IPS DF 4.7 (cell line): ENCODE results near the gene KSR1.
A peak's percentile ranks its signal among the peaks of the same experiment; 100 is the strongest.
"Not testable (repeated sequence)": the region's sequence is repeated elsewhere in the genome, so short reads cannot be mapped to it uniquely, and the experiment has no call there.

Experiments used
- DNase-seq: peaks from one replicate; pipeline ENCODE4 v3.0.0-alpha.2; 2013; ENCODE audit warnings: low spot score; ENCODE audit errors: extremely low read depth

KSR1 gene

GRCh38 chr17:27426471-27426870 lies 29.8 kb upstream of the KSR1 start:
- DNase-seq: not testable (repeated sequence)

GRCh38 chr17:27427166-27427862 lies 28.9 kb upstream of the KSR1 start:
- DNase-seq: not testable (repeated sequence)

DNA sequence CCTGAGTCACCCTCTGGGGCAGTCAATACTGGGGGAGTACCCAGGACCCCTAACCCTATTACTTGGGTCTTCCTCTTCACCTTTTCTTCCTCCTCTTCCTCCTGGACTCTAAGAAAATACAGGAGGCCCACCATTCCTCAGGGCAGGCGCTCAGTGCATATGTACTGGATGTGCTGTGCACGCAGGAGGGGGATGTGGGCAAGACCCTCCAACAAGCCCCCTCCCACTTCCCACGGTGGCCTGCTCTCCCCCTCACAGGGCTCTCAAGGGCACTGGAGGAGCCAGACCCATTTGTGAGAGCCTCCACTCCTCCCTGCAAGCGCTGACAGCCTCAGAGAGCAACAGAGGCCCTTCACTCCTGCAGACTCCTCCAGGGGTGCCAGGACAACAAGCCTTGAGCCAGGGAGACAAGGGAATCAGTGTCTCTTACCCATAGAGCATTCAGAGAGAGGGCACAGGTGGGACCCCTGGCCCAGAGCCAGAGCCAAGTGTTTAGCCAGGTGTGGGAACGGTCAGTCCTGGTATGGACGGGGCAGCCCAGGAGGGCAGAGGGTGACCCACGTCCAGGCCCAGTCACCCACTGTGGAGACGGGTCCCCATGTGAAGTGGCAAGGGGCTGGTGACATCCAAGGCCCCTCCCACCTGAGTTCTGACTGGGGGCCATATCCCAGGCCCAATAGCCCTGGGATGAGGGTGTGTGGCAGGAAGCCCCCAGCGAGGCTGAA lies 27.3 kb upstream of the KSR1 start:
- no peak for DNase-seq

DNA sequence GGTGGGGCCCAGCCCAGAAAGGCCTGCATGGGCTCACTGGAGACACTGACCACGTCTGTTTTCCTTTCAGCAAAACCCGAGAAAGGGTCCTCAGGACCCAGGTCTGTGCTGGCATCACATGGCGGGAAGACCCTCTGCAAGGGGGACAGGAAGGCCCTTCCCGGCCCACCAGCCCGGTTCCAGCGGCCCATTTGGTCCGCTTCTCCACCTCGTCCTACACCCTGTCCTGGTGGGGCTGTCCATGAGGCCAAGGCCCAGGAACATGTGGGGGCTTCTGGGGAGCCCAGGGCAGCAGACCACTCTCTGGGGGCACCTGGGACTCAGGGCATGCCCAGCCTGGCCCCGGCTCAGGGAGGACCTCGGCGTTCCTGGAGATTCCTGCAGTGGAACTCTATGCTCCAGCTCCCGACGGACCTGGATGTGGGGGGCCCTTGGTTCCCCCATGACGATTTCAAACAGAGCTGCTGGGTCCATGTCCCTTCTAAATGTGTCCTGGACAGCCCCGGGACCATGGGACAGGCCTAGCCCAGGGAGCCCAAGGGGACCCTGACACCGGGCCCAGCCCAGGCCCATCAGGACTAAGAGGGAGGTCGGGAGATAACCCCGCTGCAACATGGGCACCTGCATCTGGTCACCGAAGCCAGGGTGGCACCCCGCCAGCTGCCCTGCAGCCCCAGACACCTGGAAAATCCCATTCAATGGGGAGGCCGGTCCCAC lies 26.4 kb upstream of the KSR1 start:
- no peak for DNase-seq

- DNase-seq: no peak
Measured at GRCh38 chr17:27430383-27430840, 25.8 kb upstream of the KSR1 start.

DNA sequence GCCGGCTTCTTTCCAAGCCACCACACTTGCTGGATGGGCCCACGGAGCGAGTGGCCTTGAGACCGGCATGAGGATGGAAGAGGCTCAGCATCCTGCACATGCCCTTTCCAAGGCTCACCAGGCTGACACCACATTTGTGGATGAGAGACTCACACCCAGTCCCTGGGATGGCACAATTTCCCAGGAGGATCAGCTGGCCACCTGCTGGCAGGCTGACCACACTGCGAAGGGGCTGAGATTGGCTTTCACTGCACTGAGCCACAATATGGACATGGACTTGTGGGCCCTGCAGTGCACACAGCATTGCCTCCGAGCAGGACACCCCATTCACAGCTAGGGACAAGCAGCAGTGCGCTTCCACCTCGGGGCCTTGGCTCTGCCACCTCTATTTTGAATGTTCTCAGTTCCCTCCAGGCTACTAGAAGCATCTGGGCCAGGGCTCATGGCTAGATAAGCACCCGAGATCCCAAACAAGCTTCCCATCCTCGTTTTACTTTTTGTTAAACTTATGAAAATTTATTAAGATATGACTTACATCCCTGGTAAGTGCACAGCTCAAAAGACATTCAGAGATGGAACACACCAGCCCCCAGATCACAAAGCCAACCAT lies 25.3 kb upstream of the KSR1 start:
- DNase-seq: peak; percentile 16

GRCh38 chr17:27433521-27433920 lies 22.7 kb upstream of the KSR1 start:
- no peak for DNase-seq

- DNase-seq: not testable (repeated sequence)
Measured at GRCh38 chr17:27435431-27436070, 20.7 kb upstream of the KSR1 start.

DNA sequence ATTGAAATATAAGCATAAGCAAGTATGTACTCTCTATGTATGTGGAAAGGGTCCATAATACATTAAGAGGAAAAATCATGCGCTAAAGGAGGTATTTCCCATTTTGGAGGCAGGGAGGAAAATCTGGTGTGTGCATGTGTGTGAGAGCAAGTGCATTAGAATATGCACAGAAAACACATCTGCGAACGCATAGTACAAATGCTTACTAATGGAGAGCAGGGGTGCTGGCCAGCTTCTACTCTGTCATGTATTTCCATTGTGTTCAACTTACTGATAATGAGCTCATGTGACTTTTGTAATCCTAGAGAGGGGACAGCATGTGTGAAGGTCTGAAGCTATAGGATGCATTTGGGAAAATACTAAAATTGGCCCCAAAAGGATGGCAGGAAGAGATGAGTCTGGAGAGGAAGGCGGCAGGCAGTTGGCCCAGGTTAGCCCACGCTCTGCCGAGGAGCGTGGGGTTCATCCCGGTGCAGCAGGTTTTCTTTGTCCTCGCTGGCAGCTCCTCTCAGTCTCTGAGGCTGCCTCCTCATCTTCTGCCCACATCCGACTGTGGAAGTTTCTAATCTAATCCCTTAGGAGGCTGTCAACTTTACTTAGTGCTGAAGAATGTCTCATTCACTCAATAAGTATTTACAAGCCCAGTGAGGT lies 17.8 kb upstream of the KSR1 start:
- DNase-seq: no peak

DNA sequence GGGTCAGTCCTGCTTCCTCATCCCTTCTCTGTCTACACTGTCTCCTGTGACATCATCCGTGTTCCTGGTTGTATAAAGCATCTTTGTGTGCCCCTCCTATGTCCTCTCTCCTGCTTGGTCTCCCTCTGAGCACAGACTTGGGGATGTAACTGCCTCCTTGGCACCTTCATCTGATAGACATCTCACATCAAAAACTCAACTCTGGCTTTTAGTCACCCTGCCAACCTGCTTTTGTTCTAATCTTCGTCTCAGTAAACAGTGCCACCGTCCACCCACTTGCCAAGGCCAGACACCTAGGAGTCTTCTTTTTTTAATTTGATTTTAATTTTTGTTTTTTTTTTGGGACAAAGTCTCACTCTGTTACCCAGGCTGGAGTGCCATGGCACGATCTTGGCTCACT lies 16.9 kb upstream of the KSR1 start:
- no peak for DNase-seq

DNA sequence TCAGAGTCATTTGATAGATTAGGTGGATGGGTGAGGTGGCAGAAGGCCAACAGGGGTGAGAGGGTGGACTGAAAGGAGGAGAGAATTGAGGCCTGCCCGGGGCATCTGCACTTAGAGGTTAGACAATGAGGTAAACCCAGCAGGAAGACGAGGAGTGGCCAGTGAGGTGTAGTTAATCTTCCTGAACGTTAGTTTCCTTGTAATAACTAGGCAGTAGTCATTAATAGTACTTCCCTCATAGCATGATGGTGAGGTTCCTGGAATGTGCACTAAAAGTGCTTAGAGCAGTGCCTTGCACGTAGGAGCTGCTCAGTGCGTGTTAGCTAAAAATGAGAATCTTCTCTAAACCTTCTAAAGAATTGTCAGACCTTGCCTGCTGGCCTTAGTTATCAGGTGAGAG lies 13.5 kb upstream of the KSR1 start:
- no peak for DNase-seq

- no peak for DNase-seq
Measured at GRCh38 chr17:27443491-27443890, 12.8 kb upstream of the KSR1 start.

DNA sequence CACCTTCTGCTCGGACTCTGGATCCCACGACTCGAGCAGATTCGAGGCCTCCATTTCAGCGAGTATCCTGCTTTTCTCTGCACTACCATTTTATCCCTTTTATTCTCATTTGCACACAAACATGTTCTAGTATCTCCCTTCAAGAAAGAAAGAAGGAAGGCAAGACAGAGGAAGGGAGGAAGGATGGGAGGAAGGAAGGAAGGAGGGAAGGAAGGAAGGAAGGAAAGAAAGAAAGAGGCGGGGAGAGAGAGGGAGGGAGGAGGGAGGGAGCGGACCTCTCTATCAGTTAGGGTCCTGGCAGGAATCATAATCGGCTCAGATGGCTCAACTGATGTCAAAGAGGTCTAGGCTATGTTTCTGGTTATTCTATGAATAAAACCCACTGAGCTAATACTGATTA lies 10.3 kb upstream of the KSR1 start:
- DNase-seq: no peak

DNA sequence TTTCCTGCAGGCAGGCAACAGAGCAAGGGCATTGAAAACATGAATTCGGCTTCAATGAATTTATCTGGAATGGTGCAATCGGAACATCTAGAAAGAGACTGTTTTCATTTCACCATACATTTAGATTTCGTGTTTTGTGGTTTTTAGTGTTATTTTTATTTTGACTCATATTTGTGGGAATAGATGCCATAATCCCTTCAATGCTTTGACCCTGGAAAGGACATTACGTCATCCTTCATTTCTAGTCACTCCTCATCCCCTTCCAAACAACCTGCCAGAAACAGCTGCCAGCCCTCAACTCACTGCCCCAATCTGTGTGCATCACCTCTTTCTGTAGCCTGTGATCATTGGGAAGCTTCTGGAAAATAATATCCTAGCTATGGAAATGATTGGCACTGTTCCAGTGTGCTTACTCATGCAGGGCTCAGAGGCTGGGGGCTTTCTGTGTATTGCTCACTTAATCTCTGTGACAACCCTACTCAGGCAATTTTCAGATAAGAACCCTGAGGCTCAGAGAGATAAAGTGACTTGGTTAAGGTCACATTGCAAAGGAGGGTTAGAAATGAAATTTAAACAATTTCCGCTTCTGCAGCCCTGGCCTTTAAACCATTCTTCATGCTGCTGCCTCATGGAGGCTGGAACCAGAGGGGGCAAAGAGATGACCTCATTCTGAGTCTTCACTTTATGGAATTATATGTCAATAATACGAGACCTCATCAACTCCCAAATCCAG lies 9.5 kb upstream of the KSR1 start:
- DNase-seq: no peak

DNA sequence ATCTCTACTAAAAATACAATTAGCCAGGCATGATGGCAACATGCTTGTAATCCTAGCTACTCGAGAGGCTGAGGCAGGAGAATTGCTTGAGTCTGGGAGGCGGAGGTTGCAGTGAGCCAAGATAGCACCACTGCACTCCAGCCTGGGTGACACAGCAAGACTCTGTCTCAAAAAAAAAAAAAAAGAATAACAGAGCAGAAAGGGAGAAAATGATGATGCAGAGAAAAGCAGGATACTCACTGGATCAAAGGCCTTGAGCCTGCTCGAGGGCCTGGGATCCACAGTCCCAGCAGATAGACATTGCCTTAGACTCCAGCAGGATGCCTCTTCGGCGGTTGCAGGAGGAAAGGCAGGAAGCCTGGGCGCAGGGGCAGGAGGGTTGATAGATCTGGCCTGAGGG lies 7.7 kb upstream of the KSR1 start:
- not testable (repeated sequence) for DNase-seq

- DNase-seq: no peak
Measured at GRCh38 chr17:27449541-27449940, 6.7 kb upstream of the KSR1 start.

DNA sequence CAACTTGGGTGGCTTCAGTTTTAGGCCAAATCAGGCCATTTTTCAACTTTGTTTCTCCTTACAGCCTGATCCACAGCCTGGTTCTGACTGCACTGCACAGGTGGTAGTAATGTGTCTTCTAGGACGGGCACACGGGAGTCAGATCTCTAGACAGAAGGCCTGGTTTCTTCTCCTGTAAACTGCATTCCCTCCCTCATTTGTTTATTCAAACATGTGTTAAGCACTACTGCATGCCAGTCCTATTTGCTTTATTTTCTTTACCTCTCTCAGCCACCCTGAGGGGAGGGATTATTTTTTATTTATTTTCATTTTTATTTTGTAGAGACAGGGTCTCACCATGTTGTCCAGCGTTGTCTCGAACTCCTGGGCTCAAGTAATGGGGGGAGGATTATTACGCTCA lies 6.3 kb upstream of the KSR1 start:
- DNase-seq: no peak

- DNase-seq: no peak
Measured at GRCh38 chr17:27450416-27450815, 5.8 kb upstream of the KSR1 start.

DNA sequence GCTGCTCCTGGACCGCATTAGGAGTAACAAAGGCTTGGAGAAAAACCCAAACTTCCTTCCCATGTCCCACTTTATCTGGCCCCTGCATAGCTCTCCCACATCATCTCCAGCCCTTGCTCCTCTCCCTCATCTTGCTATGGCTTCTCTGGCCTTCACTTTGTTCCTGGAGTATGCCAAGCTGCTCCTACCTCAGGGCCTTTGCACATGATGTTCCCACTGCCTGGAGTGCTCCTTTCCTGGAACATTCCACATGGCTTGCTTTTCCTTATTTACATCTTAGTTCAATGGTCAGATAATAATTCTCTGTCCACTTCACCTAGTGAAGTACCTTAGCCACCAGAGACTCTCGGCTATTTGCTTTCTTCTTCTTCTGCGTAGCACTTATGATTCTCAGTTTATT lies 4.3 kb upstream of the KSR1 start:
- no peak for DNase-seq

DNA sequence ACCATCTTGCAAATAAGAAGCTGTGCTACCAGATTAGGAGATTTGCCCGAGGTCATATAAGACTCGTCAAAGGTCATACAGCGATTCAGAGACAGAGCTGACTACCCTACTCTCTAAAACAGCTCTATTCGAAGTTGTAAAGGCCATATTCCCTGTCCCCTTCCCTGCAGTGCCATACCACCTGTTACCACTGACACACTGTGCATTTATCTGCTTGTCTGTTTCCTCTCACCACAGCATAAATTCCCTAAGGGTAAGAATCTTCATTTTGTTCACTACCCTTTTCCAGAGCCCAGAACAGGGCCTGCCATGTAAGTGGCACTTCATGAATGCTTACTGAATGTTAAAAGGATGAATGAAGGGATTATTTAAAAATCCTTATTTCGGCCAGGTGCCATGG lies 3.4 kb upstream of the KSR1 start:
- no peak for DNase-seq
